Measurements from ENCODE around the gene GPR21. TPM values are rescaled to one million over a fixed set of nuclear protein-coding genes. Genes with fewer than 3 reads are reported as not detected.

Gene GPR21
- total and polyA plus RNA-seq, 12 donors, result 0.14 to 1.7 (median 0.61) TPM; not detected in 3

- Histone ChIP-seq H3K4me1 (replicated peaks in 1 of 2) (peaks cover 9 to 15% of the 10 kb centered on the region in 2 donors), H3K27ac (no peak overlapping the region), H3K9me3 (replicated peaks in 1 of 3) (no peaks in the 10 kb centered on the region), H3K27me3 (no peaks in the 10 kb centered on the region), H3K36me3 (replicated peaks in 1 of 2) (no peaks in the 10 kb centered on the region), H3K4me3 (no peak overlapping the region)
- no peak for TF ChIP-seq CTCF (IDR thresholded peaks at IDR 0.05)
- no peak for TF ChIP-seq POLR2A (IDR thresholded peaks at IDR 0.05)
- DNase-seq, result no peak
- intact Hi-C loops (cut with DNase I), result no loop called here
- WGBS, 4 donors, result 56 to 68% (median 62%) methylated on average over 2 of the region's 2 CpGs
Observed at GRCh38 chr9:123053711-123054110, 20.2 kb downstream of the GPR21 start.

- DNase-seq, result no peak
- TF ChIP-seq CTCF (IDR thresholded peaks at IDR 0.05) (no peak), POLR2A (IDR thresholded peaks at IDR 0.05) (no peak)
- H3K36me3 ChIP-seq (replicated peaks in 1 of 2), result no peaks in the 10 kb centered on the region
- 83 to 100% (median 93%) methylated on average over 1 of the region's 1 CpG for WGBS, 4 donors
- no peak overlapping the region for H3K27ac ChIP-seq
- H3K9me3 ChIP-seq (replicated peaks in 1 of 3), result no peaks in the 10 kb centered on the region
- intact Hi-C loops (cut with DNase I), result no loop called here
- H3K27me3 ChIP-seq, result no peaks in the 10 kb centered on the region
- no peak overlapping the region for H3K4me3 ChIP-seq
- peaks cover 0 to under 1% of the 10 kb centered on the region in 2 donors for H3K4me1 ChIP-seq (replicated peaks in 1 of 2)
Observed at GRCh38 chr9:123058834-123059233, 25.4 kb downstream of the GPR21 start.

GRCh38 chr9:123059472-123060220 is 26.2 kb downstream of the GPR21 start:
- no peak for DNase-seq
- intact Hi-C loops (cut with DNase I), result no loop called here
- H3K9me3 ChIP-seq (replicated peaks in 1 of 3), result no peaks in the 10 kb centered on the region
- TF ChIP-seq CTCF (IDR thresholded peaks at IDR 0.05), result no peak
- TF ChIP-seq POLR2A (IDR thresholded peaks at IDR 0.05), result no peak
- no peaks in the 10 kb centered on the region for H3K36me3 ChIP-seq (replicated peaks in 1 of 2)
- no peaks in the 10 kb centered on the region for H3K4me1 ChIP-seq (replicated peaks in 1 of 2)
- no peak overlapping the region for H3K4me3 ChIP-seq
- H3K27me3 ChIP-seq, result no peaks in the 10 kb centered on the region
- no peak overlapping the region for H3K27ac ChIP-seq
- WGBS, 4 donors, result 97 to 99% (median 97%) methylated on average over 9 of the region's 9 CpGs

- no peak overlapping the region for H3K4me3 ChIP-seq
- TF ChIP-seq POLR2A (IDR thresholded peaks at IDR 0.05) (no peak), CTCF (IDR thresholded peaks at IDR 0.05) (no peak)
- no peaks in the 10 kb centered on the region for H3K4me1 ChIP-seq (replicated peaks in 1 of 2)
- 95 to 98% (median 97%) methylated on average over 7 of the region's 7 CpGs for WGBS, 4 donors
- intact Hi-C loops (cut with DNase I), result no loop called here
- no peaks in the 10 kb centered on the region for H3K27me3 ChIP-seq
- H3K9me3 ChIP-seq (replicated peaks in 1 of 3), result no peaks in the 10 kb centered on the region
- peaks cover 0 to 10% of the 10 kb centered on the region in 2 donors for H3K36me3 ChIP-seq (replicated peaks in 1 of 2)
- H3K27ac ChIP-seq, result no peak overlapping the region
- no peak for DNase-seq
Observed at GRCh38 chr9:123061216-123061615, 27.7 kb downstream of the GPR21 start.
